Left lung (tissue), 10 donors: ENCODE data around the gene HINFP. TPM values are rescaled to one million over a fixed set of nuclear protein-coding genes. Genes with fewer than 3 reads are reported as not detected.

Source experiments
- ATAC-seq: fragments of 200-7000 bp; cut with Tn5 transposase; one replicate; pipeline ENCODE4 v1.9.1; 2020; ENCODE audit warnings: moderate library complexity
- DNase-seq, 4 donors: peaks; one replicate each; pipeline ENCODE4 v3.0.0-alpha.2; 2013 to 2020
- H3K27ac ChIP-seq, 2 donors: fragments of 200-600 bp; sonication (generic) in 1 of 2; one replicate each; pipeline versions ENCODE4 v1.5.0 to v1.8.0; 2020 to 2021
- H3K27me3 ChIP-seq, 2 donors: fragments of 200-600 bp; sonication (generic) in 1 of 2; one replicate each; pipeline versions ENCODE4 v1.5.0 to v1.8.0; 2020 to 2021
- H3K36me3 ChIP-seq, 2 donors: fragments of 200-600 bp; sonication (generic) in 1 of 2; one replicate each; pipeline versions ENCODE4 v1.5.0 to v1.8.0; 2020 to 2021
- H3K4me1 ChIP-seq, 2 donors: fragments of 200-600 bp; one replicate each; pipeline ENCODE4 v1.8.0; 2021
- H3K4me3 ChIP-seq, 2 donors: fragments of 200-600 bp; sonication (generic) in 1 of 2; one replicate each; pipeline versions ENCODE4 v1.5.0 to v1.8.0; 2020 to 2021; ENCODE audit warnings: mild to moderate bottlenecking in 1 of 2
- H3K9me3 ChIP-seq, 2 donors: fragments of 200-600 bp; sonication (generic) in 1 of 2; one replicate each; pipeline versions ENCODE4 v1.5.0 to v1.8.0; 2020 to 2021
- CTCF ChIP-seq, 2 donors: fragments of 200-600 bp; sonication (generic) in 1 of 2; IDR thresholded peaks; one replicate each; pipeline versions ENCODE4 v1.5.0 to v1.8.0; 2021; ENCODE audit warnings: antibody characterized with exemption in 2 of 2
- intact Hi-C, 2 donors: fragments of 100-400 bp; cut with DNase I; formaldehyde crosslinking; loops; one replicate each; pipeline versions ENCODE4 v1.11.2 to v1.14.2; 2022
- polyA plus RNA-seq, 6 donors: library from polyadenylated mRNA; unstranded; fragments of 120-200 nt; gene quantifications; one replicate each; pipeline ENCODE4 v1.2.1, GENCODE V29; 2013; ENCODE audit not compliant: insufficient read length in 6 of 6
- total RNA-seq, 2 donors: library from RNA; stranded (reverse); fragmentation: NEBNext Ultra II Directional; extraction: Animal tissue kit (Norgen Biotek cat#: 25700); gene quantifications; one replicate each; pipeline ENCODE4 v1.2.1, GENCODE V29; 2021
- donor health status: DM: no; HTN: yes; CAD: no.
- donor health status: DM: no; HTN: no; CAD: no.

Gene HINFP
- total and polyA plus RNA-seq, 8 donors, result 21.6 to 41.7 (median 38.4) TPM

- H3K4me1 ChIP-seq, result no peaks in the 10 kb centered on the region
- no peaks in the 10 kb centered on the region for H3K9me3 ChIP-seq
- ATAC-seq (no peak), DNase-seq (no peak)
- TF ChIP-seq CTCF (IDR thresholded peaks at IDR 0.05), result no peak
- H3K36me3 ChIP-seq, result no peaks in the 10 kb centered on the region
- H3K27ac ChIP-seq, result no peak overlapping the region
- no peak overlapping the region for H3K4me3 ChIP-seq
- peaks cover 0 to 20% of the 10 kb centered on the region in 2 donors for H3K27me3 ChIP-seq
- intact Hi-C loops, result no loop called here
Measured at GRCh38 chr11:119155733-119156492, 34.5 kb downstream of the HINFP start.

GRCh38 chr11:119156496-119156895 is 35.1 kb downstream of the HINFP start:
- peaks cover 0 to 14% of the 10 kb centered on the region in 2 donors for H3K27me3 ChIP-seq
- no peak for ATAC-seq
- intact Hi-C loops, result no loop called here
- no peak for TF ChIP-seq CTCF (IDR thresholded peaks at IDR 0.05)
- no peak overlapping the region for H3K4me3 ChIP-seq
- H3K9me3 ChIP-seq, result no peaks in the 10 kb centered on the region
- no peaks in the 10 kb centered on the region for H3K4me1 ChIP-seq
- no peaks in the 10 kb centered on the region for H3K36me3 ChIP-seq
- DNase-seq, result no peak
- H3K27ac ChIP-seq, result no peak overlapping the region

GRCh38 chr11:119157063-119157462 is 35.7 kb downstream of the HINFP start:
- Histone ChIP-seq H3K27ac (no peak overlapping the region), H3K4me3 (no peak overlapping the region), H3K36me3 (no peaks in the 10 kb centered on the region), H3K9me3 (no peaks in the 10 kb centered on the region), H3K27me3 (peaks cover 0 to 9% of the 10 kb centered on the region in 2 donors), H3K4me1 (no peaks in the 10 kb centered on the region)
- ATAC-seq (no peak), DNase-seq (no peak)
- TF ChIP-seq CTCF (IDR thresholded peaks at IDR 0.05), result no peak
- intact Hi-C loops, result no loop called here

- intact Hi-C loops, result no loop called here
- no peaks in the 10 kb centered on the region for H3K36me3 ChIP-seq
- H3K27me3 ChIP-seq, result no peaks in the 10 kb centered on the region
- no peak for ATAC-seq
- no peak overlapping the region for H3K27ac ChIP-seq
- H3K4me1 ChIP-seq, result no peaks in the 10 kb centered on the region
- DNase-seq, result no peak
- H3K9me3 ChIP-seq, result no peaks in the 10 kb centered on the region
- no peak for TF ChIP-seq CTCF (IDR thresholded peaks at IDR 0.05)
- no peak overlapping the region for H3K4me3 ChIP-seq
Measured at GRCh38 chr11:119158467-119158866, 37.1 kb downstream of the HINFP start.

GRCh38 chr11:119160151-119160550 is 38.8 kb downstream of the HINFP start:
- DNase-seq, result no peak
- Histone ChIP-seq H3K36me3 (no peaks in the 10 kb centered on the region), H3K4me3 (no peak overlapping the region), H3K27me3 (no peaks in the 10 kb centered on the region), H3K9me3 (no peaks in the 10 kb centered on the region), H3K27ac (no peak overlapping the region), H3K4me1 (no peaks in the 10 kb centered on the region)
- no peak for ATAC-seq
- intact Hi-C loops, result no loop called here
- TF ChIP-seq CTCF (IDR thresholded peaks at IDR 0.05), result no peak
